Activated CD8-positive, alpha-beta T cell treated with anti-CD3 and anti-CD28 coated beads, Interleukin-2, amount 10 ng/mL, durations not matched to agents 7 days and 5 days (primary cell): ENCODE results near the gene HSD11B2. TPM values are rescaled to one million over a fixed set of nuclear protein-coding genes. Genes with fewer than 3 reads are reported as not detected.

ENCODE experiments used
- ATAC-seq: fragments of 150-1000 bp; cut with Tn5 transposase; one replicate; pipeline ENCODE4 v1.10.0; 2021; ENCODE audit warnings: moderate library complexity
- CTCF ChIA-PET: fragments of 350-600 bp; sonication (Branson Sonifier 250); formaldehyde crosslinking; loops from one replicate; lab custom pipeline; 2021; ENCODE audit warnings: antibody characterized with exemption; lab: Charles Lee
- POLR2A ChIA-PET: fragments of 350-600 bp; sonication (Branson Sonifier 250); formaldehyde crosslinking; loops from one replicate; lab custom pipeline; 2021; ENCODE audit warnings: antibody characterized with exemption; lab: Charles Lee
- DNase-seq: peaks from one replicate; pipeline ENCODE4 v3.0.0-alpha.2; 2020
- H3K27ac Mint-ChIP-seq: one replicate; pipeline ENCODE4 v1.8.0; 2021; ENCODE audit warnings: mild to moderate bottlenecking, mixed read lengths
- H3K27me3 Mint-ChIP-seq: one replicate; pipeline ENCODE4 v1.8.0; 2021; ENCODE audit warnings: low read depth, mixed read lengths
- H3K36me3 Mint-ChIP-seq: one replicate; pipeline ENCODE4 v1.8.0; 2021; ENCODE audit warnings: low read depth, mixed read lengths
- H3K4me1 Mint-ChIP-seq: one replicate; pipeline ENCODE4 v1.8.0; 2021; ENCODE audit warnings: low read depth, mixed read lengths
- H3K4me3 Mint-ChIP-seq: one replicate; pipeline ENCODE4 v1.8.0; 2021; ENCODE audit warnings: mild to moderate bottlenecking, mixed read lengths
- H3K9me3 Mint-ChIP-seq: one replicate; pipeline ENCODE4 v1.8.0; 2022; ENCODE audit warnings: mixed read lengths; ENCODE audit not compliant: insufficient read depth
- total RNA-seq, 2 experiments: library from RNA; stranded (reverse); gene quantifications; one replicate each; pipeline ENCODE4 v1.2.3, GENCODE V29; 2021

The HSD11B2 gene
- total RNA-seq, 2 experiments from 2014 or later = not detected

GRCh38 chr16:67392301-67393059, 38.4 kb upstream of the HSD11B2 start:
- Mint-ChIP-seq H3K27ac (no peak overlapping the region), H3K27me3 (peaks cover 35% of the 10 kb centered on the region), H3K9me3 (no peaks in the 10 kb centered on the region), H3K36me3 (no peaks in the 10 kb centered on the region), H3K4me3 (no peak overlapping the region), H3K4me1 (peaks cover 9% of the 10 kb centered on the region)
- no peak for DNase-seq
- no peak for ATAC-seq
- ChIA-PET POLR2A (no interaction called here), CTCF (interaction anchor here (1.1 to 1.3 kb wide), 2 partner anchors 53 to 128 kb away, joined by 3 to 4 read pairs; no protein-coding TSS in a partner anchor)

GRCh38 chr16:67393111-67393787, 37.7 kb upstream of the HSD11B2 start, which contains the start of gene TPPP3:
Gene TPPP3, minus strand, starts transcription at chr16:67393498. Its CDS starts 2,387 bp downstream, at chr16:67391111.
- peaks cover 35% of the 10 kb centered on the region for H3K27me3 Mint-ChIP-seq
- no peak within 1 kb of the TSS for H3K4me3 Mint-ChIP-seq
- POLR2A ChIA-PET = no interaction called here
- DNase-seq (peak; percentile 56), ATAC-seq (peak; percentile 73)
- peaks cover 9% of the 10 kb centered on the region for H3K4me1 Mint-ChIP-seq
- no peaks in the 10 kb centered on the region for H3K36me3 Mint-ChIP-seq
- H3K27ac Mint-ChIP-seq = no peak within 1 kb of the TSS
- H3K9me3 Mint-ChIP-seq = no peaks in the 10 kb centered on the region
- CTCF ChIA-PET = interaction anchor here (1.1 to 1.3 kb wide), 3 partner anchors 39 to 128 kb away, joined by 3 to 4 read pairs (median 3); no protein-coding TSS in a partner anchor

- DNase-seq (no peak), ATAC-seq (no peak)
- Mint-ChIP-seq H3K9me3 (no peaks in the 10 kb centered on the region), H3K27me3 (peaks cover 35% of the 10 kb centered on the region), H3K36me3 (no peaks in the 10 kb centered on the region), H3K27ac (no peak overlapping the region), H3K4me1 (peaks cover 9% of the 10 kb centered on the region), H3K4me3 (no peak overlapping the region)
- POLR2A ChIA-PET = no interaction called here
- CTCF ChIA-PET = interaction anchor here (1.1 to 1.3 kb wide), 3 partner anchors 40 to 127 kb away, joined by 3 to 4 read pairs (median 3); no protein-coding TSS in a partner anchor
These were observed 37.1 kb upstream of the HSD11B2 start for GRCh38 chr16:67393788-67394154.

GRCh38 chr16:67394155-67395104, 36.5 kb upstream of the HSD11B2 start:
- H3K36me3 Mint-ChIP-seq = no peaks in the 10 kb centered on the region
- ATAC-seq (no peak), DNase-seq (no peak)
- ChIA-PET CTCF (interaction anchor here (1.1 to 1.3 kb wide), 2 partner anchors 41 to 55 kb away, joined by 3 to 4 read pairs; no protein-coding TSS in a partner anchor), POLR2A (no interaction called here)
- H3K4me3 Mint-ChIP-seq = no peak overlapping the region
- H3K4me1 Mint-ChIP-seq = peaks cover 9% of the 10 kb centered on the region
- no peaks in the 10 kb centered on the region for H3K9me3 Mint-ChIP-seq
- no peak overlapping the region for H3K27ac Mint-ChIP-seq
- peaks cover 35% of the 10 kb centered on the region for H3K27me3 Mint-ChIP-seq

- Mint-ChIP-seq H3K4me3 (no peak overlapping the region), H3K4me1 (peaks cover 9% of the 10 kb centered on the region), H3K9me3 (no peaks in the 10 kb centered on the region), H3K27me3 (peaks cover 35% of the 10 kb centered on the region), H3K27ac (no peak overlapping the region), H3K36me3 (no peaks in the 10 kb centered on the region)
- no peak for ATAC-seq
- no peak for DNase-seq
- ChIA-PET CTCF (no interaction called here), POLR2A (no interaction called here)
These were observed 35.8 kb upstream of the HSD11B2 start for GRCh38 chr16:67395105-67395457.

GRCh38 chr16:67395458-67396158, 35.3 kb upstream of the HSD11B2 start:
- DNase-seq = no peak
- no peaks in the 10 kb centered on the region for H3K9me3 Mint-ChIP-seq
- H3K4me3 Mint-ChIP-seq = no peak overlapping the region
- no peak for ATAC-seq
- POLR2A ChIA-PET = no interaction called here
- no peaks in the 10 kb centered on the region for H3K36me3 Mint-ChIP-seq
- H3K27ac Mint-ChIP-seq = no peak overlapping the region
- CTCF ChIA-PET = interaction anchor here (1.5 kb wide), 1 partner anchor 435 kb away, joined by 3 read pairs; the partner anchor contains the start of gene CES3
- peaks cover 9% of the 10 kb centered on the region for H3K4me1 Mint-ChIP-seq
- H3K27me3 Mint-ChIP-seq = peaks cover 35% of the 10 kb centered on the region

- Mint-ChIP-seq H3K27ac (no peak overlapping the region), H3K4me1 (peaks cover 9% of the 10 kb centered on the region), H3K4me3 (no peak overlapping the region), H3K9me3 (no peaks in the 10 kb centered on the region), H3K27me3 (peaks cover 35% of the 10 kb centered on the region), H3K36me3 (no peaks in the 10 kb centered on the region)
- ChIA-PET POLR2A (no interaction called here), CTCF (interaction anchor here (1.5 kb wide), 2 partner anchors 21 to 435 kb away, joined by 3 to 4 read pairs; partner anchors contain the start of gene CES3)
- DNase-seq (no peak), ATAC-seq (no peak)
These were observed 34.5 kb upstream of the HSD11B2 start for GRCh38 chr16:67396159-67397035.

- Mint-ChIP-seq H3K4me3 (no peak overlapping the region), H3K9me3 (no peaks in the 10 kb centered on the region), H3K4me1 (peaks cover 9% of the 10 kb centered on the region), H3K36me3 (no peaks in the 10 kb centered on the region), H3K27ac (no peak overlapping the region), H3K27me3 (peaks cover 32% of the 10 kb centered on the region)
- ChIA-PET CTCF (interaction anchor here (0.9 to 1.5 kb wide), 3 partner anchors 20 to 436 kb away, joined by 3 to 4 read pairs (median 3); partner anchors contain the start of gene CES3), POLR2A (no interaction called here)
- ATAC-seq = no peak
- DNase-seq = no peak
These were observed 33.7 kb upstream of the HSD11B2 start for GRCh38 chr16:67397036-67397801.

- DNase-seq = no peak
These were observed 32.9 kb upstream of the HSD11B2 start for GRCh38 chr16:67397812-67398545.

More at GRCh38 chr16:67397812-67398545, 32.9 kb upstream of the HSD11B2 start:
- no peak overlapping the region for H3K27ac Mint-ChIP-seq
- ChIA-PET POLR2A (no interaction called here), CTCF (interaction anchor here (0.9 to 5.0 kb wide), 5 partner anchors 19 to 193 kb away, joined by 3 to 34 read pairs (median 4); no protein-coding TSS in a partner anchor)
- no peaks in the 10 kb centered on the region for H3K36me3 Mint-ChIP-seq
- H3K4me1 Mint-ChIP-seq = peaks cover 9% of the 10 kb centered on the region
- no peak for ATAC-seq
- H3K4me3 Mint-ChIP-seq = no peak overlapping the region
- no peaks in the 10 kb centered on the region for H3K9me3 Mint-ChIP-seq
- H3K27me3 Mint-ChIP-seq = peaks cover 29% of the 10 kb centered on the region
